Panc1 (cell line): ENCODE measurements around the gene RSAD1. TPM values are rescaled to one million over a fixed set of nuclear protein-coding genes. Genes with fewer than 3 reads are reported as not detected.

Source experiments
- ATAC-seq: fragments of 200-7000 bp; cut with Tn5 transposase; 2 replicates; pipeline ENCODE4 v1.9.1; 2020; ENCODE audit warnings: mild to moderate bottlenecking, moderate library complexity
- BruUV-seq: library from RNA; stranded (reverse); fragments of 400-500 nt; replicated peaks from 2 replicates; lab custom pipeline; 2021; lab: Mats Ljungman, UMichigan
- CTCF ChIA-PET: fragments of 300-600 bp; sonication (Branson Sonifier 250); formaldehyde crosslinking; loops from one replicate; lab custom pipeline; 2022; ENCODE audit warnings: antibody characterized with exemption; lab: Charles Lee
- POLR2A ChIA-PET: fragments of 300-600 bp; sonication (Branson Sonifier 250); formaldehyde crosslinking; loops from one replicate; lab custom pipeline; 2022; ENCODE audit warnings: antibody characterized with exemption; lab: Charles Lee
- DNase-seq: peaks from one replicate; pipeline ENCODE4 v3.0.0-alpha.2; 2010; ENCODE audit warnings: low read depth, low spot score
- H3K27ac ChIP-seq: 2 replicates; pipeline ENCODE4 v1.5.1; 2011; ENCODE audit warnings: mild to moderate bottlenecking, low read length, inconsistent platforms
- H3K27me3 ChIP-seq: fragments of 200-500 bp; sonication (Bioruptor generic); 2 replicates; pipeline ENCODE4 v1.6.0; 2014; ENCODE audit warnings: low read length, inconsistent platforms; ENCODE audit not compliant: control insufficient read depth, insufficient read depth
- H3K36me3 ChIP-seq: fragments of 200-500 bp; sonication (Bioruptor generic); 2 replicates; pipeline ENCODE4 v1.5.1; 2014; ENCODE audit warnings: inconsistent platforms, mild to moderate bottlenecking, low read length, moderate library complexity; ENCODE audit not compliant: control insufficient read depth, insufficient read depth
- H3K4me1 ChIP-seq: 2 replicates; pipeline ENCODE4 v1.5.1; 2011; ENCODE audit warnings: inconsistent platforms, mild to moderate bottlenecking, low read length, moderate library complexity; ENCODE audit not compliant: control insufficient read depth, insufficient read depth
- H3K4me3 ChIP-seq, 2 experiments: 2 replicates each; pipeline ENCODE4 v1.5.1; 2011 to 2012; ENCODE audit warnings: low read depth in 2 of 2, low read length in 2 of 2, mild to moderate bottlenecking in 2 of 2, inconsistent platforms in 1 of 2, moderate library complexity in 1 of 2
- H3K9me3 ChIP-seq: fragments of 200-500 bp; sonication (Bioruptor generic); 2 replicates; pipeline ENCODE4 v1.5.1; 2014; ENCODE audit warnings: low read depth, mild to moderate bottlenecking, inconsistent platforms, low read length, moderate library complexity; ENCODE audit not compliant: control insufficient read depth, insufficient read depth
- CTCF ChIP-seq: fragments of 450-650 bp; IDR thresholded peaks from 2 replicates; pipeline ENCODE4 v1.5.1; 2017; ENCODE audit warnings: mild to moderate bottlenecking
- POLR2AphosphoS5 ChIP-seq: IDR thresholded peaks from 2 replicates; pipeline ENCODE4 v1.6.1; 2012; ENCODE audit warnings: mild to moderate bottlenecking, low read depth, low read length, moderate library complexity
- REST ChIP-seq, 2 experiments: IDR thresholded peaks; 2 replicates each; pipeline ENCODE4 v1.6.1; 2011 to 2012; ENCODE audit warnings: low read depth in 2 of 2, control low read depth in 1 of 2, low read length in 1 of 2, mild to moderate bottlenecking in 1 of 2, moderate library complexity in 1 of 2; ENCODE audit not compliant: insufficient read depth in 1 of 2
- SIN3A ChIP-seq: IDR thresholded peaks from 2 replicates; pipeline ENCODE4 v1.6.1; 2012; ENCODE audit warnings: low read depth, mild to moderate bottlenecking, low read length, moderate library complexity, borderline replicate concordance; ENCODE audit not compliant: insufficient read depth
- TCF7L2 ChIP-seq: IDR thresholded peaks from 2 replicates; pipeline ENCODE4 v1.6.1; 2011; ENCODE audit warnings: mild to moderate bottlenecking, low read depth, low read length, inconsistent platforms
- in situ Hi-C: cut with HindIII; loops from 2 replicates; pipeline ENCODE4 v1.10.0; 2016; ENCODE audit warnings: low sequenced_read_pairs, low pct_unique_long_range_greater_than_20kb
- intact Hi-C: fragments of 100-400 bp; cut with micrococcal nuclease; formaldehyde crosslinking; loops from one replicate; pipeline ENCODE4 v1.10.0; 2022; ENCODE audit not compliant: unreplicated experiment
- total RNA-seq: library from RNA; stranded (reverse); gene quantifications from one replicate; pipeline ENCODE4 v1.2.1, GENCODE V29; 2021; ENCODE audit not compliant: unreplicated experiment

Gene RSAD1
- total RNA-seq, 1 experiment from 2014 or later, result 40.2 TPM

GRCh38 chr17:50534222-50534978 is 55.7 kb downstream of the RSAD1 start:
- H3K4me3 ChIP-seq, result peak overlapping the region; percentile 16 to 34
- TF ChIP-seq CTCF (peak; percentile 50; the same call in 1 of the 2 replicates), TCF7L2 (no peak)
- ATAC-seq, result peak; percentile 79

GRCh38 chr17:50534979-50535326 is 56.3 kb downstream of the RSAD1 start:
- in situ Hi-C loops (no loop called here), intact Hi-C loops (loop anchor here (5.0 kb wide), 1 partner anchor 53 kb away; no protein-coding TSS in a partner anchor)
- ChIA-PET CTCF (no interaction called here), POLR2A (no interaction called here)
- no peak for ATAC-seq
- TF ChIP-seq TCF7L2, result no peak
- TF ChIP-seq SIN3A, result no peak
- no peak for TF ChIP-seq POLR2AphosphoS5
- TF ChIP-seq CTCF, result no peak
- no peak for TF ChIP-seq REST (IDR thresholded peaks at IDR 0.05; ENCODE audit: insufficient read depth in 1 of 2, low read depth in 2 of 2, low read length in 1 of 2)
- DNase-seq, result no peak
- H3K27me3 ChIP-seq, result no peaks in the 10 kb centered on the region
- no TSS peak for BruUV-seq
- H3K4me1 ChIP-seq, result peaks cover 38% of the 10 kb centered on the region
- H3K9me3 ChIP-seq, result no peaks in the 10 kb centered on the region
- no peaks in the 10 kb centered on the region; the same call in 1 of the 2 replicates for H3K36me3 ChIP-seq
- no peak overlapping the region for H3K4me3 ChIP-seq
- peak overlapping the region; percentile 23; the same call in 1 of the 2 replicates for H3K27ac ChIP-seq

More at GRCh38 chr17:50534222-50534978, 55.7 kb downstream of the RSAD1 start:
- DNase-seq, result no peak
- CTCF ChIA-PET, result no interaction called here
- Histone ChIP-seq H3K36me3 (no peaks in the 10 kb centered on the region; the same call in 1 of the 2 replicates), H3K27me3 (no peaks in the 10 kb centered on the region), H3K27ac (peak overlapping the region; percentile 40), H3K9me3 (no peaks in the 10 kb centered on the region), H3K4me1 (peaks cover 38% of the 10 kb centered on the region)
- BruUV-seq, result no TSS peak
- POLR2A ChIA-PET, result interaction anchor here (0.7 kb wide), 1 partner anchor 171 kb away, joined by 3 read pairs; no protein-coding TSS in a partner anchor
- intact Hi-C loops, result loop anchor here (5.0 kb wide), 1 partner anchor 52 kb away; no protein-coding TSS in a partner anchor
- in situ Hi-C loops, result no loop called here
